Hepatic stellate cell (primary cell): ENCODE results near the gene RNF149.

Source experiments
- DNase-seq: peaks from one replicate; pipeline ENCODE4 v3.0.0; 2011; ENCODE audit warnings: low spot score

The RNF149 gene

GRCh38 chr2:101231240-101231639 is 77.3 kb downstream of the RNF149 start:
- no peak for DNase-seq

DNA sequence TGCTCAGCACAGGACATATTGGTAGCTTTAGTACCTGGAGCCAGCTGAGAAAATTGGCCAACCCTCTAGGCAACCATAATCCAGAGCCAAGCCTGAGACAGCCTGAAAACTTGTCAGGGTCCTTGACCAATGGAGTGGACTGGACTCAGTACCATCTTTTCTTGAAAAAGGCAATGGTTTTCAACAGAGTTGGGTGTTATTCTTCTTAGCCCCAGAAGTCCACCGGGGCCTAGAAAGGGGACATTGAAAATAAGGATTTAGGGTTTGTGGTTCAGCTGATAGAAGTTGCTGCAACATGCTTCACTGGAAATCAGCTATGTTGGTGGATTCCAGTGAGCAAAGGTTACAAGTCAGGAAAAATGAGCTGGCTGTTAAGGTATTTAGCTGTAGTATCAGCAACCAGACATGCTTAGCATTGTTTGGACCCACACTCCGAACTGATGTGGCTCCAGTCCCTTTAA is 77.9 kb downstream of the RNF149 start:
- DNase-seq, result no peak
